NCI-H2171 treated with DMSO at 0.1 percent for 48 hours (cell line): ENCODE data around the gene PTPN6.

ENCODE experiments used
- DNase-seq: peaks from one replicate; lab custom pipeline; 2025; lab: John Stamatoyannopoulos, UW

PTPN6 gene

DNA sequence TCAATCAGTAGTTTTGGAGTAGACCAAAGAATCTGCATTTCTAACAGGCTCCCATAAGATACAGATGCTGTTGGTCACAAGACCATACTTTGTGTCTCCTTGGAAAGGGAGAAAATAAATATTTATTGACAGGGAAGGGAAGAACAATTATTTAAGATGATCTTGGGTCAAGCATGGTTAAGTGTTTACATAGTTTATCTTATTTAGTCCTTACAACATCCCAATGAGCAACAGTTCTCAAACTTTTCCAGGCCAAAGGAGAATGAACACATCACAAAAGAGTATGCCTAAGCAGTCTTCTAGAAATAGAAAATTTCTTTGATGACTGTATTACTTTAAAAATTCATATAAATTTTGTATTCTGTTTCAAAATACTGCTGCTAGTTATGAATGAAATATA, 58.4 kb downstream of the PTPN6 start:
- DNase-seq: no peak
